ENCODE measurements around the gene ARHGEF40.

ARHGEF40 gene

DNA sequence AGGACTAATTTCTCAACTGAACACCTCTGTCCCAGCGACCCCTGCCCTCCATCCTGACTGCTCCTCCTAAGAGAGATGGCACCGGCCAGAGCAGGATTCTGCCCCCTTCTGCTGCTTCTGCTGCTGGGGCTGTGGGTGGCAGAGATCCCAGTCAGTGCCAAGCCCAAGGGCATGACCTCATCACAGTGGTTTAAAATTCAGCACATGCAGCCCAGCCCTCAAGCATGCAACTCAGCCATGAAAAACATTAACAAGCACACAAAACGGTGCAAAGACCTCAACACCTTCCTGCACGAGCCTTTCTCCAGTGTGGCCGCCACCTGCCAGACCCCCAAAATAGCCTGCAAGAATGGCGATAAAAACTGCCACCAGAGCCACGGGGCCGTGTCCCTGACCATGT, 27.2 kb upstream of the ARHGEF40 start:
- no peak for TF ChIP-seq EZH2phosphoT487 (conservative IDR thresholded peaks at IDR 0.05; ENCODE audit: low read length)
- TF ChIP-seq, protein P1, sequence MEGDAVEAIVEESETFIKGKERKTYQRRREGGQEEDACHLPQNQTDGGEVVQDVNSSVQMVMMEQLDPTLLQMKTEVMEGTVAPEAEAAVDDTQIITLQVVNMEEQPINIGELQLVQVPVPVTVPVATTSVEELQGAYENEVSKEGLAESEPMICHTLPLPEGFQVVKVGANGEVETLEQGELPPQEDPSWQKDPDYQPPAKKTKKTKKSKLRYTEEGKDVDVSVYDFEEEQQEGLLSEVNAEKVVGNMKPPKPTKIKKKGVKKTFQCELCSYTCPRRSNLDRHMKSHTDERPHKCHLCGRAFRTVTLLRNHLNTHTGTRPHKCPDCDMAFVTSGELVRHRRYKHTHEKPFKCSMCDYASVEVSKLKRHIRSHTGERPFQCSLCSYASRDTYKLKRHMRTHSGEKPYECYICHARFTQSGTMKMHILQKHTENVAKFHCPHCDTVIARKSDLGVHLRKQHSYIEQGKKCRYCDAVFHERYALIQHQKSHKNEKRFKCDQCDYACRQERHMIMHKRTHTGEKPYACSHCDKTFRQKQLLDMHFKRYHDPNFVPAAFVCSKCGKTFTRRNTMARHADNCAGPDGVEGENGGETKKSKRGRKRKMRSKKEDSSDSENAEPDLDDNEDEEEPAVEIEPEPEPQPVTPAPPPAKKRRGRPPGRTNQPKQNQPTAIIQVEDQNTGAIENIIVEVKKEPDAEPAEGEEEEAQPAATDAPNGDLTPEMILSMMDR (IDR thresholded peaks at IDR 0.05; ENCODE audit: insufficient read depth, low read length, poor library complexity, severe bottlenecking): no peak
- H3K27ac ChIP-seq (ENCODE audit: low read depth, low read length): no peak overlapping the region
- H2AFZ ChIP-seq (ENCODE audit: low read depth, low read length, severe bottlenecking): no peak overlapping the region
- no peaks in the 10 kb centered on the region for H3K9me3 ChIP-seq (ENCODE audit: insufficient read depth, low read length)
- H3F3A ChIP-seq (ENCODE audit: insufficient read depth): no peaks in the 10 kb centered on the region
- no peaks in the 10 kb centered on the region for H4K20me1 ChIP-seq (ENCODE audit: low read depth, low read length)
- no peak overlapping the region for H3K4me2 ChIP-seq (ENCODE audit: low read depth, low read length, poor library complexity, severe bottlenecking)
- H3K27me3 ChIP-seq (ENCODE audit: low read length): no peaks in the 10 kb centered on the region
- no peak overlapping the region for H3K9ac ChIP-seq (ENCODE audit: low read length)
- H3K79me2 ChIP-seq (ENCODE audit: insufficient read depth, low read length): no peaks in the 10 kb centered on the region
- H3K4me3 ChIP-seq (ENCODE audit: insufficient read depth, low read length, poor library complexity, severe bottlenecking): no peak overlapping the region
- H3K9me2 ChIP-seq (replicated peaks; ENCODE audit: insufficient read depth, low read length): no peaks in the 10 kb centered on the region
- H3K36me3 ChIP-seq (ENCODE audit: low read length): no peaks in the 10 kb centered on the region

DNA sequence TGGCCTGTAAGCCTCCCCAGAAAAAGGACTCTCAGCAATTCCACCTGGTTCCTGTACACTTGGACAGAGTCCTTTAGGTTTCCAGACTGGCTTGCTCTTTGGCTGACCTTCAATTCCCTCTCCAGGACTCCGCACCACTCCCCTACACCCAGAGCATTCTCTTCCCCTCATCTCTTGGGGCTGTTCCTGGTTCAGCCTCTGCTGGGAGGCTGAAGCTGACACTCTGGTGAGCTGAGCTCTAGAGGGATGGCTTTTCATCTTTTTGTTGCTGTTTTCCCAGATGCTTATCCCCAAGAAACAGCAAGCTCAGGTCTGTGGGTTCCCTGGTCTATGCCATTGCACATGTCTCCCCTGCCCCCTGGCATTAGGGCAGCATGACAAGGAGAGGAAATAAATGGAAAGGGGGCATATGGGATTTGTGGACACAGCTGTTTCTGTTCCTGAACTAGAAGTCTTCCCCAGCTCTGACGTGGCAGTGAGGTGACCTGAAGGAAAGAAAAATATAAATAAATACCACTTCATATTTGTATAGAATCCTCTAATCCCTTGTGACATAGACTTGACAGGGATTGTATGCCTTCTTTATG, 26.6 kb upstream of the ARHGEF40 start:
- no peaks in the 10 kb centered on the region for H3K9me2 ChIP-seq (replicated peaks; ENCODE audit: insufficient read depth, low read length)
- no peaks in the 10 kb centered on the region for H3F3A ChIP-seq (ENCODE audit: insufficient read depth)
- H3K27ac ChIP-seq (ENCODE audit: low read depth, low read length): no peak overlapping the region
- no peaks in the 10 kb centered on the region for H3K27me3 ChIP-seq (ENCODE audit: low read length)
- no peaks in the 10 kb centered on the region for H3K36me3 ChIP-seq (ENCODE audit: low read length)
- H2AFZ ChIP-seq (ENCODE audit: low read depth, low read length, severe bottlenecking): no peak overlapping the region
- H3K4me3 ChIP-seq (ENCODE audit: insufficient read depth, low read length, poor library complexity, severe bottlenecking): no peak overlapping the region
- H4K20me1 ChIP-seq (ENCODE audit: low read depth, low read length): no peaks in the 10 kb centered on the region
- H3K9ac ChIP-seq (ENCODE audit: low read length): no peak overlapping the region
- H3K79me2 ChIP-seq (ENCODE audit: insufficient read depth, low read length): no peaks in the 10 kb centered on the region
- H3K9me3 ChIP-seq (ENCODE audit: insufficient read depth, low read length): no peaks in the 10 kb centered on the region
- TF ChIP-seq, protein P1 (IDR thresholded peaks at IDR 0.05; ENCODE audit: insufficient read depth, low read length, poor library complexity, severe bottlenecking): no peak
- TF ChIP-seq EZH2phosphoT487 (conservative IDR thresholded peaks at IDR 0.05; ENCODE audit: low read length): no peak
- H3K4me2 ChIP-seq (ENCODE audit: low read depth, low read length, poor library complexity, severe bottlenecking): no peak overlapping the region

- Histone ChIP-seq H3F3A (ENCODE audit: insufficient read depth) (no peaks in the 10 kb centered on the region), H3K79me2 (ENCODE audit: insufficient read depth, low read length) (no peaks in the 10 kb centered on the region), H3K9me2 (replicated peaks; ENCODE audit: insufficient read depth, low read length) (no peaks in the 10 kb centered on the region), H3K9ac (ENCODE audit: low read length) (no peak overlapping the region), H3K36me3 (ENCODE audit: low read length) (no peaks in the 10 kb centered on the region), H3K27me3 (ENCODE audit: low read length) (no peaks in the 10 kb centered on the region), H3K4me2 (ENCODE audit: low read depth, low read length, poor library complexity, severe bottlenecking) (no peak overlapping the region), H3K4me3 (ENCODE audit: insufficient read depth, low read length, poor library complexity, severe bottlenecking) (no peak overlapping the region), H3K9me3 (ENCODE audit: insufficient read depth, low read length) (no peaks in the 10 kb centered on the region), H2AFZ (ENCODE audit: low read depth, low read length, severe bottlenecking) (no peak overlapping the region), H4K20me1 (ENCODE audit: low read depth, low read length) (no peaks in the 10 kb centered on the region), H3K27ac (ENCODE audit: low read depth, low read length) (no peak overlapping the region)
- TF ChIP-seq, protein P1 (IDR thresholded peaks at IDR 0.05; ENCODE audit: insufficient read depth, low read length, poor library complexity, severe bottlenecking): no peak
- TF ChIP-seq EZH2phosphoT487 (conservative IDR thresholded peaks at IDR 0.05; ENCODE audit: low read length): no peak
Measured at GRCh38 chr14:21043974-21044618, 26.0 kb upstream of the ARHGEF40 start.
